Measurements from ENCODE around the gene CAV1.

GRCh38 chr7:116515584-116515983 lies 9.3 kb upstream of the CAV1 start:
- TF ChIP-seq EZH2 (IDR thresholded peaks at IDR 0.05; ENCODE audit: insufficient read depth, poor library complexity, severe bottlenecking), result no peak
- TF ChIP-seq EZH2phosphoT487 (IDR thresholded peaks at IDR 0.05; ENCODE audit: insufficient read depth, low read depth), result no peak
